Measurements from ENCODE around the gene EHD4. TPM values are rescaled to one million over a fixed set of nuclear protein-coding genes. Genes with fewer than 3 reads are reported as not detected.

The EHD4 gene
- polyA plus RNA-seq, 2 of the 4 experiments (the other 2 are of a cell fraction), result 8.2 to 9.0 TPM

DNA sequence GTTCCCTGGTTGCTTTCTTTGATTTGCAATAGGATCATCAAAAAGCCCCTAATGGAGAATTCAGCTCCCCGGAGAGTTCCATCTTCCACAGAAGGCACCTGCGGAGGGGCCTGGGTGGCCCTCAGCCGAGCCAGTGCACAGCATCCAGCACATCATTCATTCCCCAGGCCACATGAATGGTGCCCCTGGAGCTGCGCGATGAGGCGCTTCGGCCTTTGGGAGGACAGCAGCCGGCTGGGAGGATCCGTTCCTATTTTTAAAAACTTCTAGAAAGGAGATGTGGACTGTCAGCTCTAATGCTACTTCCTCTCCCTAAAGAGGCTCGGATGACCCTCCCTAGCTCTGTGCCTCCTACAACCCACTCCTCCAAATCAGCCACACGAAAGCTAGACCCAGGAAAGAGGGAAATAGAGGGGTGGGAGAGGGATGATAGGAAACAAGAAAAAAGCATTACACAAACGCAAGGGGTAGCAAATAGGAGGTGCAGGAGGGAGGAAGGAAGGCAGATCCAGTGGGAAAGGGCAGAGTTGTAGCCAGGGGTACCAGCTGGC is 20.3 kb downstream of the EHD4 start:
- ATAC-seq (no peak), FAIRE-seq (no peak), DNase-seq (ENCODE audit: low read depth in 1 of 2, low spot score in 1 of 2) (no peak)
- peaks cover 8% of the 10 kb centered on the region; the same call in 1 of the 3 replicates for H3K4me1 ChIP-seq
- no peak overlapping the region for H3K4me3 ChIP-seq
- H3K9me3 ChIP-seq, result no peaks in the 10 kb centered on the region
- H3K27ac ChIP-seq, result no peak overlapping the region
- 96% methylated on average over 12 of the region's 12 CpGs for WGBS (ENCODE audit: missing lambda C conversion rate)
- TF ChIP-seq CHD4 (IDR thresholded peaks at IDR 0.05; ENCODE audit: borderline replicate concordance) (no peak), ZNF302 (CRISPR knock-in tag; IDR thresholded peaks at IDR 0.05) (no peak), SMC3 (IDR thresholded peaks at IDR 0.05) (no peak), EHF (CRISPR knock-in tag; IDR thresholded peaks at IDR 0.05) (no peak)
- TF ChIP-seq, protein P1, sequence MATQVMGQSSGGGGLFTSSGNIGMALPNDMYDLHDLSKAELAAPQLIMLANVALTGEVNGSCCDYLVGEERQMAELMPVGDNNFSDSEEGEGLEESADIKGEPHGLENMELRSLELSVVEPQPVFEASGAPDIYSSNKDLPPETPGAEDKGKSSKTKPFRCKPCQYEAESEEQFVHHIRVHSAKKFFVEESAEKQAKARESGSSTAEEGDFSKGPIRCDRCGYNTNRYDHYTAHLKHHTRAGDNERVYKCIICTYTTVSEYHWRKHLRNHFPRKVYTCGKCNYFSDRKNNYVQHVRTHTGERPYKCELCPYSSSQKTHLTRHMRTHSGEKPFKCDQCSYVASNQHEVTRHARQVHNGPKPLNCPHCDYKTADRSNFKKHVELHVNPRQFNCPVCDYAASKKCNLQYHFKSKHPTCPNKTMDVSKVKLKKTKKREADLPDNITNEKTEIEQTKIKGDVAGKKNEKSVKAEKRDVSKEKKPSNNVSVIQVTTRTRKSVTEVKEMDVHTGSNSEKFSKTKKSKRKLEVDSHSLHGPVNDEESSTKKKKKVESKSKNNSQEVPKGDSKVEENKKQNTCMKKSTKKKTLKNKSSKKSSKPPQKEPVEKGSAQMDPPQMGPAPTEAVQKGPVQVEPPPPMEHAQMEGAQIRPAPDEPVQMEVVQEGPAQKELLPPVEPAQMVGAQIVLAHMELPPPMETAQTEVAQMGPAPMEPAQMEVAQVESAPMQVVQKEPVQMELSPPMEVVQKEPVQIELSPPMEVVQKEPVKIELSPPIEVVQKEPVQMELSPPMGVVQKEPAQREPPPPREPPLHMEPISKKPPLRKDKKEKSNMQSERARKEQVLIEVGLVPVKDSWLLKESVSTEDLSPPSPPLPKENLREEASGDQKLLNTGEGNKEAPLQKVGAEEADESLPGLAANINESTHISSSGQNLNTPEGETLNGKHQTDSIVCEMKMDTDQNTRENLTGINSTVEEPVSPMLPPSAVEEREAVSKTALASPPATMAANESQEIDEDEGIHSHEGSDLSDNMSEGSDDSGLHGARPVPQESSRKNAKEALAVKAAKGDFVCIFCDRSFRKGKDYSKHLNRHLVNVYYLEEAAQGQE (IDR thresholded peaks at IDR 0.05), result no peak
- TF ChIP-seq, protein P2, sequence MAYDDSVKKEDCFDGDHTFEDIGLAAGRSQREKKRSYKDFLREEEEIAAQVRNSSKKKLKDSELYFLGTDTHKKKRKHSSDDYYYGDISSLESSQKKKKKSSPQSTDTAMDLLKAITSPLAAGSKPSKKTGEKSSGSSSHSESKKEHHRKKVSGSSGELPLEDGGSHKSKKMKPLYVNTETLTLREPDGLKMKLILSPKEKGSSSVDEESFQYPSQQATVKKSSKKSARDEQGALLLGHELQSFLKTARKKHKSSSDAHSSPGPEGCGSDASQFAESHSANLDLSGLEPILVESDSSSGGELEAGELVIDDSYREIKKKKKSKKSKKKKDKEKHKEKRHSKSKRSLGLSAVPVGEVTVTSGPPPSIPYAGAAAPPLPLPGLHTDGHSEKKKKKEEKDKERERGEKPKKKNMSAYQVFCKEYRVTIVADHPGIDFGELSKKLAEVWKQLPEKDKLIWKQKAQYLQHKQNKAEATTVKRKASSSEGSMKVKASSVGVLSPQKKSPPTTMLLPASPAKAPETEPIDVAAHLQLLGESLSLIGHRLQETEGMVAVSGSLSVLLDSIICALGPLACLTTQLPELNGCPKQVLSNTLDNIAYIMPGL (CRISPR knock-in tag; IDR thresholded peaks at IDR 0.05; ENCODE audit: borderline replicate concordance), result no peak
- ChIA-PET CTCF (interaction anchor here (0.6 to 2.9 kb wide), 5 partner anchors 20 to 322 kb away, joined by 3 to 8 read pairs (median 3); partner anchors contain the start of gene EHD4), POLR2A (interaction anchor here (1.0 kb wide), 2 partner anchors 8 to 20 kb away, joined by 3 to 9 read pairs; partner anchors contain the start of gene EHD4)
- H3K4me2 ChIP-seq, result no peak overlapping the region

DNA sequence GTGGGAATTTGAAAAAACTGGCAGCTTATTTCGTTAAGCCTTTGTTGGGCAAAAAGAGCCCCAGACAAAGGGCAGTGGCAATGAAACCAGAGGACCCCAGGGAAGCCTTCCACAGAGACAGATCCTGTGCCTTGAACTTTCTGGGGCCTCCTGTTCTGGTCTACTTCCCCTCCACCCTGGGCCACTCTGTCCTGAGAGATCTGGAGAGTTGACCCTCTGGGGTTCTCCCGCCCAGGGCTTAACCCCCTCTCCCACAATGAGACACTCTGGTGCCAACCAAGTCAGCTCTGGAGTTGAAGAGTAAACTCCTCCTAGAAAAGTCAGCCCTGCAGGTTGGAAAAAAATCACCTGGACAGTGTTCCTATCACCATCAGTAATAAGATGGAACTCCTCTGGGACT is 20.8 kb downstream of the EHD4 start:
- no peak for TF ChIP-seq CBX2 (IDR thresholded peaks at IDR 0.05; ENCODE audit: borderline replicate concordance, low read depth)
- no peak for TF ChIP-seq HEYL (CRISPR knock-in tag; IDR thresholded peaks at IDR 0.05)
- TF ChIP-seq ZSCAN20 (CRISPR knock-in tag; IDR thresholded peaks at IDR 0.05), result no peak
- no peak for TF ChIP-seq NPAS2 (CRISPR knock-in tag; IDR thresholded peaks at IDR 0.05; ENCODE audit: borderline replicate concordance)
- TF ChIP-seq KDM1A (IDR thresholded peaks at IDR 0.05; ENCODE audit: low read depth), result no peak
- TF ChIP-seq FOSB (CRISPR knock-in tag; IDR thresholded peaks at IDR 0.05), result no peak
- TF ChIP-seq GATA3 (IDR thresholded peaks at IDR 0.05; ENCODE audit: borderline replicate concordance), result no peak
- TF ChIP-seq RAD21 (conservative IDR thresholded peaks at IDR 0.05 in 1 of 2, IDR thresholded peaks at IDR 0.05 in 1 of 2), result no peak
- no peak for TF ChIP-seq RARB (CRISPR knock-in tag; IDR thresholded peaks at IDR 0.05)
- no peak for TF ChIP-seq PHF8 (IDR thresholded peaks at IDR 0.05; ENCODE audit: borderline replicate concordance, low read depth)
- no peak for TF ChIP-seq EHF (CRISPR knock-in tag; IDR thresholded peaks at IDR 0.05)
- TF ChIP-seq, protein P3, sequence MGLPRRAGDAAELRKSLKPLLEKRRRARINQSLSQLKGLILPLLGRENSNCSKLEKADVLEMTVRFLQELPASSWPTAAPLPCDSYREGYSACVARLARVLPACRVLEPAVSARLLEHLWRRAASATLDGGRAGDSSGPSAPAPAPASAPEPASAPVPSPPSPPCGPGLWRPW (IDR thresholded peaks at IDR 0.05), result no peak
- no peak for TF ChIP-seq HOXA7 (CRISPR knock-in tag; IDR thresholded peaks at IDR 0.05)
- TF ChIP-seq, protein P4, sequence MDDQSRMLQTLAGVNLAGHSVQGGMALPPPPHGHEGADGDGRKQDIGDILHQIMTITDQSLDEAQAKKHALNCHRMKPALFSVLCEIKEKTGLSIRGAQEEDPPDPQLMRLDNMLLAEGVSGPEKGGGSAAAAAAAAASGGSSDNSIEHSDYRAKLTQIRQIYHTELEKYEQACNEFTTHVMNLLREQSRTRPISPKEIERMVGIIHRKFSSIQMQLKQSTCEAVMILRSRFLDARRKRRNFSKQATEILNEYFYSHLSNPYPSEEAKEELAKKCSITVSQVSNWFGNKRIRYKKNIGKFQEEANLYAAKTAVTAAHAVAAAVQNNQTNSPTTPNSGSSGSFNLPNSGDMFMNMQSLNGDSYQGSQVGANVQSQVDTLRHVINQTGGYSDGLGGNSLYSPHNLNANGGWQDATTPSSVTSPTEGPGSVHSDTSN (IDR thresholded peaks at IDR 0.05), result no peak
- ATAC-seq (no peak), FAIRE-seq (no peak), DNase-seq (ENCODE audit: low read depth in 1 of 2, low spot score in 1 of 2) (no peak)
- Histone ChIP-seq H3K27ac (no peak overlapping the region), H3K4me1 (peaks cover 8% of the 10 kb centered on the region; the same call in 1 of the 3 replicates), H3K9me3 (no peaks in the 10 kb centered on the region), H3K4me3 (no peak overlapping the region), H3K4me2 (no peak overlapping the region)
- ChIA-PET CTCF (interaction anchor here (0.7 to 2.9 kb wide), 4 partner anchors 19 to 133 kb away, joined by 3 to 8 read pairs (median 4); partner anchors contain the start of gene EHD4), POLR2A (interaction anchor here (1.0 kb wide), 1 partner anchor 21 kb away, joined by 3 read pairs; the partner anchor contains the start of gene EHD4)
- WGBS (ENCODE audit: missing lambda C conversion rate), result 52% methylated on average over 2 of the region's 2 CpGs

Measured in A549 (cell line).